HG02840 (cell line): ENCODE results near the gene ROBO3.

Source experiments
- ATAC-seq: cut with Tn5 transposase; IDR thresholded peaks from one replicate; pipeline ENCODE4 v1.9.1; 2021; ENCODE audit warnings: mild to moderate bottlenecking, moderate library complexity, moderate number of reproducible peaks; ENCODE audit not compliant: unreplicated experiment, low FRiP score

The ROBO3 gene

GRCh38 chr11:124890151-124890550, 24.9 kb downstream of the ROBO3 start:
- no peak for ATAC-seq

- ATAC-seq = no peak
Measured at GRCh38 chr11:124890683-124891372, 25.6 kb downstream of the ROBO3 start.

- no peak for ATAC-seq
Measured at GRCh38 chr11:124891373-124891861, 26.2 kb downstream of the ROBO3 start.

- ATAC-seq = no peak
Measured at GRCh38 chr11:124892146-124892545, 26.9 kb downstream of the ROBO3 start.

GRCh38 chr11:124892750-124893454, 27.7 kb downstream of the ROBO3 start:
- ATAC-seq = no peak

- no peak for ATAC-seq
Measured at GRCh38 chr11:124893781-124894401, 28.7 kb downstream of the ROBO3 start.

- ATAC-seq = no peak
Measured at GRCh38 chr11:124894606-124895430, 29.6 kb downstream of the ROBO3 start.

GRCh38 chr11:124895471-124895971, 30.3 kb downstream of the ROBO3 start:
- no peak for ATAC-seq

- no peak for ATAC-seq
Measured at GRCh38 chr11:124896071-124896750, 31.0 kb downstream of the ROBO3 start.

GRCh38 chr11:124896821-124897391, 31.7 kb downstream of the ROBO3 start:
- ATAC-seq = no peak

GRCh38 chr11:124897674-124898262, 32.5 kb downstream of the ROBO3 start, which contains the start of gene ROBO4:
ROBO4 (minus strand) TSS chr11:124897865; CDS start chr11:124897795, 70 bp downstream.
- ATAC-seq = no peak

GRCh38 chr11:124898263-124898680, 33.0 kb downstream of the ROBO3 start:
- ATAC-seq = no peak

GRCh38 chr11:124898711-124899110, 33.5 kb downstream of the ROBO3 start:
- no peak for ATAC-seq

GRCh38 chr11:124899383-124900145, 34.3 kb downstream of the ROBO3 start:
- no peak for ATAC-seq

GRCh38 chr11:124900464-124900863, 35.2 kb downstream of the ROBO3 start:
- ATAC-seq = no peak

- ATAC-seq = no peak
Measured at GRCh38 chr11:124902616-124903015, 37.4 kb downstream of the ROBO3 start.

- ATAC-seq = no peak
Measured at GRCh38 chr11:124915541-124916369, 50.5 kb downstream of the ROBO3 start.
